GM12878 (cell line): ENCODE data around the gene C14orf93. TPM values are rescaled to one million over a fixed set of nuclear protein-coding genes. Genes with fewer than 3 reads are reported as not detected.

Experiments used
- ATAC-seq: fragments of 200-7000 bp; cut with Tn5 transposase; 3 replicates; pipeline ENCODE4 v1.9.1; 2020; ENCODE audit warnings: mild to moderate bottlenecking, moderate library complexity
- BruUV-seq: library from RNA; stranded (reverse); fragments of 400-500 nt; replicated peaks from 2 replicates; lab custom pipeline; 2021; lab: Mats Ljungman, UMichigan
- CTCF ChIA-PET: fragments of 300-600 bp; sonication (Branson Sonifier 250); formaldehyde crosslinking; extraction: SDS; loops from one replicate; lab custom pipeline; 2021; ENCODE audit warnings: inconsistent platforms; lab: Yijun Ruan, JAX
- POLR2A ChIA-PET: fragments of 350-600 bp; formaldehyde crosslinking; extraction: SDS; loops from one replicate; lab custom pipeline; 2021; ENCODE audit warnings: inconsistent platforms; lab: Charles Lee
- RAD21 ChIA-PET: fragments of 300-600 bp; sonication (Branson Sonifier 250); formaldehyde crosslinking; loops from one replicate; lab custom pipeline; 2023; ENCODE audit warnings: antibody characterized with exemption; ENCODE audit not compliant: unreplicated experiment; lab: Charles Lee
- SMC1A ChIA-PET: fragments of 300-600 bp; sonication (Branson Sonifier 250); formaldehyde crosslinking; loops from one replicate; lab custom pipeline; 2023; ENCODE audit not compliant: unreplicated experiment, uncharacterized antibody; lab: Charles Lee
- DNase-seq: peaks from one replicate; pipeline ENCODE4 v3.0.0-alpha.2; 2011; ENCODE audit warnings: low read depth, low spot score
- FAIRE-seq: peaks from 3 replicates; lab custom pipeline; 2011; peaks lifted over from hg19 to GRCh38; lab: Jason Lieb, UNC
- H2AFZ ChIP-seq: 2 replicates; pipeline ENCODE4 v1.6.0; 2011; ENCODE audit warnings: low read depth, low read length, control low read depth; ENCODE audit not compliant: control insufficient read depth
- H3K27ac ChIP-seq: 2 replicates; pipeline ENCODE4 v1.5.1; 2011; ENCODE audit warnings: control low read depth; ENCODE audit not compliant: control insufficient read depth, insufficient read depth
- H3K27me3 ChIP-seq, 2 experiments: replicated peaks in 1 of 2; 2 replicates each; pipeline versions ENCODE4 v1.6.0 to v1.6.1; 2011; ENCODE audit warnings: low read length in 1 of 2; ENCODE audit not compliant: control insufficient read depth in 2 of 2, insufficient read depth in 2 of 2
- H3K36me3 ChIP-seq, 2 experiments: 2 replicates each; pipeline ENCODE4 v1.5.1; 2011; ENCODE audit warnings: low read length in 1 of 2; ENCODE audit not compliant: control insufficient read depth in 2 of 2, insufficient read depth in 2 of 2
- H3K4me1 ChIP-seq: 2 replicates; pipeline ENCODE4 v1.6.1; 2011; ENCODE audit warnings: mild to moderate bottlenecking, low read length, moderate library complexity, mixed read lengths; ENCODE audit not compliant: control insufficient read depth, insufficient read depth
- H3K4me2 ChIP-seq: 2 replicates; pipeline ENCODE4 v1.6.0; 2011; ENCODE audit warnings: control low read depth; ENCODE audit not compliant: control insufficient read depth, insufficient read depth
- H3K4me3 ChIP-seq: fragments of 200-600 bp; sonication (generic); 2 replicates; pipeline ENCODE4 v1.5.1; 2016
- H3K79me2 ChIP-seq: 2 replicates; pipeline ENCODE4 v1.6.0; 2011; ENCODE audit warnings: low read length; ENCODE audit not compliant: control insufficient read depth, insufficient read depth
- H3K9ac ChIP-seq: 2 replicates; pipeline ENCODE4 v1.8.0; 2011; ENCODE audit warnings: low read length, control low read depth, mixed read lengths; ENCODE audit not compliant: control insufficient read depth, insufficient read depth
- H3K9me3 ChIP-seq: replicated peaks from 3 replicates; pipeline ENCODE4 v1.5.1; 2011; ENCODE audit warnings: mild to moderate bottlenecking, low read length; ENCODE audit not compliant: control insufficient read depth, insufficient read depth
- H4K20me1 ChIP-seq: 2 replicates; pipeline ENCODE4 v1.6.0; 2011; ENCODE audit not compliant: control insufficient read depth, insufficient read depth
- E4F1 ChIP-seq: fragments of 450-650 bp; IDR thresholded peaks from 2 replicates; pipeline ENCODE4 v1.6.1; 2018; ENCODE audit warnings: borderline replicate concordance, mild to moderate bottlenecking; ENCODE audit not compliant: partially characterized antibody
- MEF2B ChIP-seq: fragments of 450-650 bp; IDR thresholded peaks from 2 replicates; pipeline ENCODE4 v1.6.1; 2018; ENCODE audit warnings: mild to moderate bottlenecking, moderate library complexity; ENCODE audit not compliant: partially characterized antibody, poor library complexity, severe bottlenecking
- TBL1XR1 ChIP-seq: IDR thresholded peaks from 2 replicates; pipeline ENCODE4 v1.6.1; 2012; ENCODE audit warnings: low read depth, low read length, improper control_type of control experiment
- YBX1 ChIP-seq: fragments of 450-650 bp; IDR thresholded peaks from 2 replicates; pipeline ENCODE4 v1.6.1; 2016; ENCODE audit warnings: antibody characterized with exemption
- WGBS: methylation state at CpG from one replicate; pipeline ENCODE4 v1.1.6; 2016; ENCODE audit warnings: low lambda C conversion rate; ENCODE audit not compliant: insufficient replicate concordance, insufficient coverage; ENCODE audit errors: missing lambda C conversion rate; 5-methylcytosine and 5-hydroxymethylcytosine counted together
- in situ Hi-C: fragments of 300-500 bp; cut with MboI; formaldehyde crosslinking; loops from 9 replicates; pipeline ENCODE4 v1.14.3; 2018; ENCODE audit warnings: mixed read lengths
- intact Hi-C: fragments of 100-400 bp; cut with micrococcal nuclease; formaldehyde crosslinking; loops from one replicate; pipeline ENCODE4 v1.14.2; 2022; ENCODE audit not compliant: unreplicated experiment
- polyA plus RNA-seq, 11 experiments: library from polyadenylated mRNA; depleted of rRNA in 4 of 11; unstranded in 6 of 11; stranded (reverse) in 5 of 11; fragments of >200 nt; fragmentation: Nextera tagmentation in 4 of 11; fragmentation: Illumina TruSeq in 1 of 11; extraction: Ambion mirVana in 4 of 11; extraction: Trizol in 1 of 11; gene quantifications; 1 replicate in 1 of 11; 2 replicates in 10 of 11; pipeline versions ENCODE4 v1.2.1 to v1.2.3, GENCODE V29; 2011 to 2016; ENCODE audit warnings: inconsistent platforms in 2 of 11, missing spikeins in 2 of 11, low read depth in 1 of 11
- total RNA-seq, 4 experiments: library from RNA; depleted of rRNA in 3 of 4; stranded (reverse); fragments of >200 nt in 3 of 4; fragmentation: Illumina TruSeq in 1 of 4; extraction: Trizol in 1 of 4; gene quantifications; 2 replicates each; pipeline versions ENCODE4 v1.2.1 to v1.2.3, GENCODE V29; 2013 to 2021

The C14orf93 gene
- total and polyA plus RNA-seq, 10 of the 15 experiments (the other 5 are each of a cell fraction or from before 2014, with no cell fraction given), result 1.8 to 13.9 (median 10.2) TPM

- TF ChIP-seq E4F1, result no peak
- TF ChIP-seq TBL1XR1, result no peak
Observed at GRCh38 chr14:22978487-22978837, 31.5 kb downstream of the C14orf93 start (continued).

DNA sequence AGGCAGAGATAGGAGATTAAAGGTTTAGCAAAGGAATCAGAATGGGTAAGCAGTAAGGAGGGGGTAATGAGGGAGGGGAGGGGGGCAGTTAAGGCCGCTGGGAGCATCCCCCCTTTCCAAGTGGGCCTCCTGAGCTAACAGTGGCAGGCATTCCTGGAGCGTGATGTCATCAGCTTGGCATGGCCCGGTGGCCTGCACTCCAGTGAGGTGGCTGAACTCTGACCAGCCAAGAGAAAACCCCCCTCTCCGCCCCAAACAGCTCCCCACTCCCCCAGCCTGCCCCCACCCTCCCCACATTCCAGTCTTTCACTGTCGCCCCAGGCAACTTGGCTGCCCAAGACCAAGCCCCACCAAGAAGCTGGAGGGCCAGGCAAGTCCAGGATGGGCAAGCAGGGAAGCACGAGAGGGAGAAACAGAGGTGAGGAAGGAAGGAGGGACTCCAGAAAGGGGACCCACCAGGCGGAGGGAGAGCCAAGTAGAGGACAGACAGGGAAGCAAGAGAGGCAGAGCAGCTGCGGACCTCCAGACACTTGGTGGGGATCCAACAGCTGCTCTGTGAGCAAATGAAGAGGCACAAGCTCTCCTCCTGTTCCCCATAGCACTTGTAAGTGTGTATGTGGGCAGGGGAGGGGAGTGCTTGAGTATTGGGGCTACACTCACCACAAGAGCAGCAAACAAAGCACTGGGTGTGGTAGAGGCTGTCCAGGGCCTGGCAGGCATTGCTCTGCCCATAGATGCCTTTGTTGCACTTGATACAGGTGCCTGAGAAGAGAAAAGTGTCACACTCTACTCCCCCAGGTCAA lies 32.1 kb downstream of the C14orf93 start:
- no peak for DNase-seq
- no peak overlapping the region for H2AFZ ChIP-seq
- no peak for FAIRE-seq
- BruUV-seq, result no TSS peak
- H3K4me2 ChIP-seq, result no peak overlapping the region
- TF ChIP-seq MEF2B, result no peak
- TF ChIP-seq YBX1, result no peak
- in situ Hi-C loops (no loop called here), intact Hi-C loops (no loop called here)
- 31% methylated on average over 7 of the region's 8 CpGs for WGBS
- SMC1A ChIA-PET, result interaction anchor here (1.0 to 4.2 kb wide), 9 partner anchors 8 to 94 kb away, joined by 3 to 34 read pairs (median 4); partner anchors contain the start of genes CDH24 and HAUS4
- no peaks in the 10 kb centered on the region for H3K79me2 ChIP-seq
- RAD21 ChIA-PET, result interaction anchor here (0.8 to 8.8 kb wide), 9 partner anchors 8 to 212 kb away, joined by 3 to 110 read pairs (median 5); partner anchors contain the start of genes CDH24, OXA1L and PRMT5
- no peaks in the 10 kb centered on the region for H4K20me1 ChIP-seq
- CTCF ChIA-PET, result interaction anchor here (0.9 to 13.2 kb wide), 15 partner anchors 8 to 408 kb away, joined by 3 to 370 read pairs (median 8); partner anchors contain the start of genes ACIN1, AJUBA, CDH24 and HAUS4
- H3K4me1 ChIP-seq, result no peaks in the 10 kb centered on the region; the same call in 1 of the 2 replicates
- no peak overlapping the region for H3K4me3 ChIP-seq
- no peaks in the 10 kb centered on the region for H3K36me3 ChIP-seq
- no peaks in the 10 kb centered on the region for H3K9me3 ChIP-seq
- no peak overlapping the region for H3K9ac ChIP-seq
- H3K27me3 ChIP-seq, result peaks cover 4 to 13% of the 10 kb centered on the region in 2 experiments
- POLR2A ChIA-PET, result interaction anchor here (0.5 to 1.5 kb wide), 7 partner anchors 15 to 107 kb away, joined by 3 to 7 read pairs (median 3); partner anchors contain the start of gene HAUS4
- H3K27ac ChIP-seq, result no peak overlapping the region
- ATAC-seq, result no peak
